Ecto neural progenitor cell (in vitro differentiated cells): ENCODE data around the gene ADAMTS17.
"Not testable (repeated sequence)": the region's sequence is repeated elsewhere in the genome, so short reads cannot be mapped to it uniquely, and the experiment has no call there.

ENCODE experiments used
- DNase-seq: peaks from one replicate; pipeline ENCODE4 v3.0.0-alpha.2; 2018; ENCODE audit warnings: low spot score

ADAMTS17 gene

GRCh38 chr15:99993681-99994131, 348.1 kb downstream of the ADAMTS17 start:
- no peak for DNase-seq

GRCh38 chr15:99993262-99993661, 348.5 kb downstream of the ADAMTS17 start:
- no peak for DNase-seq

- DNase-seq, result no peak
Observed at GRCh38 chr15:99992611-99993231, 349.1 kb downstream of the ADAMTS17 start.

- no peak for DNase-seq
Observed at GRCh38 chr15:99989095-99989494, 352.7 kb downstream of the ADAMTS17 start.

- DNase-seq, result no peak
Observed at GRCh38 chr15:99987701-99988100, 354.1 kb downstream of the ADAMTS17 start.

- DNase-seq, result no peak
Observed at GRCh38 chr15:99987119-99987506, 354.7 kb downstream of the ADAMTS17 start.

- no peak for DNase-seq
Observed at GRCh38 chr15:99986297-99987118, 355.3 kb downstream of the ADAMTS17 start.

GRCh38 chr15:99985878-99986277, 355.9 kb downstream of the ADAMTS17 start:
- DNase-seq, result no peak

- no peak for DNase-seq
Observed at GRCh38 chr15:99984491-99985243, 357.1 kb downstream of the ADAMTS17 start.

GRCh38 chr15:99983886-99984286, 357.9 kb downstream of the ADAMTS17 start:
- peak; percentile 59 for DNase-seq

- no peak for DNase-seq
Observed at GRCh38 chr15:99983171-99983885, 358.4 kb downstream of the ADAMTS17 start.

- no peak for DNase-seq
Observed at GRCh38 chr15:99982662-99983061, 359.1 kb downstream of the ADAMTS17 start.

- DNase-seq, result no peak
Observed at GRCh38 chr15:99981839-99982658, 359.7 kb downstream of the ADAMTS17 start.

- DNase-seq, result no peak
Observed at GRCh38 chr15:99981191-99981647, 360.6 kb downstream of the ADAMTS17 start.

GRCh38 chr15:99980752-99981151, 361.0 kb downstream of the ADAMTS17 start:
- no peak for DNase-seq

GRCh38 chr15:99979886-99980285, 361.9 kb downstream of the ADAMTS17 start:
- not testable (repeated sequence) for DNase-seq

GRCh38 chr15:99979371-99979770, 362.4 kb downstream of the ADAMTS17 start:
- DNase-seq, result no peak

GRCh38 chr15:99978426-99978825, 363.3 kb downstream of the ADAMTS17 start:
- no peak for DNase-seq

- DNase-seq, result no peak
Observed at GRCh38 chr15:99977929-99978328, 363.8 kb downstream of the ADAMTS17 start.

- DNase-seq, result no peak
Observed at GRCh38 chr15:99976811-99977271, 364.9 kb downstream of the ADAMTS17 start.

GRCh38 chr15:99976000-99976399, 365.8 kb downstream of the ADAMTS17 start:
- no peak for DNase-seq
